Left renal pelvis (tissue), 4 donors: Measurements from ENCODE around the gene GPHB5. TPM values are rescaled to one million over a fixed set of nuclear protein-coding genes. Genes with fewer than 3 reads are reported as not detected.
A peak's percentile ranks its signal among the peaks of the same experiment; 100 is the strongest.
"Not testable (repeated sequence)": the region's sequence is repeated elsewhere in the genome, so short reads cannot be mapped to it uniquely, and the experiment has no call there.

Source experiments
- DNase-seq, 4 donors: peaks; one replicate each; pipeline ENCODE4 v3.0.0-alpha.2; 2013; ENCODE audit warnings: low read depth in 4 of 4, low spot score in 3 of 4
- polyA plus RNA-seq, 4 donors: library from polyadenylated mRNA; unstranded; fragments of 120-200 nt; gene quantifications; one replicate each; pipeline ENCODE4 v1.2.1, GENCODE V29; 2013; ENCODE audit not compliant: insufficient read length in 4 of 4

Gene GPHB5
- polyA plus RNA-seq, 4 donors = not detected

DNA sequence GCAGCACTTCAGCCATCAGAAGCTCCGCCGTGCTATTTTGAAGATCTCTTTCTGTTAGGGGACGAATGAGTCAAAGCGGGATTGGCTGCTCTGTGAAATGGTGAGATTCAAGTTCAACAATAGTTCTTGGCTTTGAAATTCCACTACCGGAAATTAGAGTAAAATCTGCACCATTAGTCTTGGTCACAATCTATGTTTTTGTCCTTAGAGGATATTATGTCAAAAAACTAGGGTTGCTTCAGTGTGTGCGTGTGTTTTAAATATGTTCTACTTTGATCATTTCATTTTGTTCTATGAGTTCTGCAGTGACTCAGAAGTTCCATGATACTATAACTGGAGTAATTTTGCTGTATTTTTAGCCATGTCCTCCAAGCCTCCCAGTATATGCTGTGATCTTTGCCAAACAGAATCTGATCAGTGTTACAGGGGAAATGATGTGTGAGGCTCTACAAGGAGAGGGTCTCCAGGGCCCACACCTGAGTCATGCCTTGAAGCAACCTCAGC is 22.6 kb downstream of the GPHB5 start:
- no peak for DNase-seq

GRCh38 chr14:63295231-63295685 is 23.5 kb downstream of the GPHB5 start:
- DNase-seq = no peak

- no peak for DNase-seq
These were observed 25.9 kb downstream of the GPHB5 start for GRCh38 chr14:63292805-63293204.

- DNase-seq = no peak
These were observed 27.8 kb downstream of the GPHB5 start for GRCh38 chr14:63290741-63291430.

GRCh38 chr14:63288853-63289252 is 29.9 kb downstream of the GPHB5 start:
- no peak for DNase-seq

DNA sequence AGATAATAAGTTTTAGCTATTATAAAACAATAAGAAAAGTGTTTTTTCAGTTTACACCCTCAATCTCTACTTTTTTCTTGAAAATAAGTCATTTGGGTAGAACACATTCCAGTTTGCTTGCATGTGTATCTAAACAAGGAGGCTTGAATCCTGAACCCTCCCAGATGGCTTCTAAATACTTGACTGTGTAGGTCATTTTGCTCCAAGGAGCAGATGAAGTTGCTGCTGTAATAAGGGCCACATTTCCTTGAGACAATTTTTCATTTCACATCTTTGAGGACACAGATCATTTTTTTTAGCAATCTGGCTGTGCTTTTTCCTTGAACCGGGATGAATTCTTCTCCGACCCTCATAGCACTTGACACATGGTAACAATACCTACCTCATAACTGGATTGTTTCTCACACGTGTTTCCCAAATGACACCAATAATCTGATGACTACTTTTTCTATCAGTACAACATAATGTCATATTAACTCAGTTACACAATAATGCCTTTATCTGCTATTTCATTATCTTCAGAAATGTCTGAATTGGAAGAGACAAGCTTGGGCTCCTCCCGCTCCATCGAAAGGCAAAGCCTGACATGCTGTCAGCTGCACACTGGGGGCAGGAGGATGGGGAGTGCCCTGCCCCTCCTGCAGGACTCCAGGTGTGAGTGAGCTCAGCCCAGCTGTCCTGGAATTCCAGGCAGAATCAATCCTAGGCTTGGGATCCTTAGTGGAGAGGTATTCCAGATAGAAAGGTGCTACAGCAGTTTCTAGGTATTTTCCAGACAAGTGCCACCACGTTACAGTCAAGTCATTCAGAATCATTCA is 30.9 kb downstream of the GPHB5 start:
- no peak for DNase-seq

DNA sequence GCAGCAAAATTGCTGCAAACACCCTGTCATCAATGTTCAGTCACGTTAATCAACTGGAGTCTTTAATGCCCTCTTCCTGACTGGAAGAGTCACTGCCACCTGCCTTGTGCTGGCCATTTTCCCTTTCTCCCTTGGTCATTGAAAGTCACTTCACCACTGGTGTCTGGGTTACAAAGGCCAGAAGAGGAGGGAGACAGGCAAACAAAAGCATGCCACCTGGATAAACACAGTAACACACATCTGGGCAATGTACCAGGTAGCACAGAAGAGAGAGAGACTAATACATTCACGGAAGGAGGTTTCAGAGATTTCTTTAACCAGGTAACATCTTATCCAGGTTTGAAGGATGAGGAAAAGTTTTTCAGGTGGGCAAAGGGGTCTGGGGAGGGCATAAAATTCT is 32.7 kb downstream of the GPHB5 start:
- no peak for DNase-seq

GRCh38 chr14:63283884-63284248 is 34.9 kb downstream of the GPHB5 start:
- DNase-seq = no peak

GRCh38 chr14:63282997-63283883 is 35.5 kb downstream of the GPHB5 start:
- no peak for DNase-seq

- DNase-seq = not testable (repeated sequence)
These were observed 38.8 kb downstream of the GPHB5 start for GRCh38 chr14:63279933-63280332.

DNA sequence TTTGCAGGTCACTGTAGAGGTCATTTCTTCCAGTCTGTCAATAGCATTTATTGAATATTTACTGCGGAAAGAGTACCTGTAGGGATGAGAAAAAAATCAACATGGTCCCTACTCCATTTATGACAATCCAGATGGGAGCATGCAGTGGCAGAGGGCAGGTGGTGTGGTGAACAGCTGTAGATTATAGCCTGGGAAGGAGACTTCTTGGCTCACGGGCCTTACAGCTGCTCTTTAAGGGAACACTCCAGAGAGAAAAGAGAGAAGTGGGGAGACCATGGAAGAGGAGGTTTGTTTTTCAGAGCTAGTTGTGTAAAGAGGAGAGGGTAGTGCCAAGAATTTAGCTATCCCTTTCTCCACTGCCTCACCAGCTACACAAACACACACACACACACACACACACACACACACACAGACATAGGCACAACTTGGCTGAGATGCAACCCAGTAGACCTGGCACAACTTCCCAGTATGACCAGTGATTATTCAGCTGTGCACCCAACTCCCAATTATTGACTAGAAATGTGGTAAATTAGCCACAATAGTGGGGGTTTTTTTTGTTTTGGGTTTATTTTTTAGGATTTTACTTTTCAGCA is 41.0 kb downstream of the GPHB5 start:
- no peak for DNase-seq

- peak; percentile 4 to 19 (median 16) for DNase-seq
These were observed 42.0 kb downstream of the GPHB5 start for GRCh38 chr14:63276492-63277342.

DNA sequence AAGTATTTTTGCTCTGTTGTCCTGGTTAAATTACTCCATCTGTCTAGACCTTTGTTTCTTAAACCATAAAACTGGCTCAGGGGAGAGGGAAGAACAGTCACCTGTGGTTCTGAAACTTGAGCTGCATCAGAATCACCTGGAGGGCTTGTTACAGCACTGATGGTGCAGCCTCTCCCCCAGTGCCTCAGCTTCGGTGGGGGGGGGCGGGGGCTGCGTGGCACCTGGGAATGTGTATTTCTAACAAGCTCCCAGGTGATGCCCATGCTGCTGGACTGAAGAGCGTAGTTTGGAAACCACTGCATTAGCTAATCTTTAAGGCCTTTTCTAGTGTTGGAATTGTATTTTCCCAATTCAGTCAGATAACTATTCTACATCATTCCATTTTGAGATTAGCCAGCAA is 42.7 kb downstream of the GPHB5 start:
- DNase-seq = no peak

- DNase-seq = no peak
These were observed 43.1 kb downstream of the GPHB5 start for GRCh38 chr14:63275611-63276010.

DNA sequence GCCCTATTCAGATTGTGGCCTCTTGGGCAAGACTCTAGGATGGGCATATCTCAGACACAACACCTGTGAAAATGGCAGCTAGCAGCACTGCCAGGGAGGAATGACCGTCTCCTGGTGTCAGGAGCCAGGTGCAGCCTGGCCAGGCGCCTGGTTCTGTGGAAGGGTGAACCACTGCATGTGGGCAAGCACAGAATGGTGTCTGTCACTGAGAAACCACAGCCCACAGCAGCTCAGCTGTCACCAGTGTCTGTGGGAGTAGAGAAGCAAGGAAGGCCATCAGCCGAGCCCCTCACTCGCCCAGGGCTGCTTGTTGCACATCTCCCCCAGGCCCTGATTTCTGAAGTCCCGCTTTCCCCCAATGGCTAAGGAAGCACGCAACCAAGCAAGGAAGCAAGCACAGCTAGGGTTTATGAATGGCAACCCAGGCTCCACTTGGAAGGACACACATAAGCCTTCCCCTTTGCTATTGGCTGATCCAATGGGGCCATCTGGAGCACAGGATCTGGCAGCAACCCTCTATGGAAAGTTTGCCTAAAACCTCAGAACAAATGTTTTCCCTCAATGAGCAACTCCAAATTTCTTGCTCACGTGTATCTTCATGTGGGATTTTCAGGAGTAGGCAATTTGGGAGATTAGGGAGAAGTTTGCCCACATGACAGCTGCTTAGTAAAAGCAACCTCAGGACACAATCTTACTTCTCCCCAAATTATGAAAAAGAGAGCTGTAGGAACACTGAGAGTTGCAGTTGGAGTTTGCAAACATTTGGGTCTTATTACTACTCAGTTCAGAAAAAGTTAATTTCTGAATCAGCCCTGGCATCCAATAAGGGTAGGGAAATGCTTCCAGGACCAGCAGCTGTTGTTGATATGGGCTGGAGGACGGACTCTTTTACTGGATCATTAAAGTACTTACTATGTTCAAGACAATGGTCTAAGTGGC is 44.7 kb downstream of the GPHB5 start:
- no peak for DNase-seq

GRCh38 chr14:63273129-63273528 is 45.6 kb downstream of the GPHB5 start:
- DNase-seq = no peak

GRCh38 chr14:63269561-63270225 is 49.0 kb downstream of the GPHB5 start:
- DNase-seq = no peak

GRCh38 chr14:63268771-63269170 is 50.0 kb downstream of the GPHB5 start:
- DNase-seq = no peak
